ENCODE measurements around the gene FAH.

- TF ChIP-seq CTCF (IDR thresholded peaks at IDR 0.05) (no peak), POLR2A (IDR thresholded peaks at IDR 0.05) (no peak)
These were observed 50.6 kb downstream of the FAH start for GRCh38 chr15:80203361-80203885.
